Nephron (organoid): ENCODE results near the gene STRBP.

Experiments
- H3K27ac Mint-ChIP-seq, 3 experiments: 2 replicates each; pipeline ENCODE4 v1.8.0; 2020; ENCODE audit warnings: mixed read lengths in 3 of 3, mild to moderate bottlenecking in 2 of 3, moderate library complexity in 1 of 3
- H3K27me3 Mint-ChIP-seq: 2 replicates; pipeline ENCODE4 v1.8.0; 2021; ENCODE audit warnings: low read depth, mild to moderate bottlenecking, moderate library complexity, mixed read lengths
- H3K36me3 Mint-ChIP-seq: 2 replicates; pipeline ENCODE4 v1.8.0; 2020; ENCODE audit warnings: low read depth, mixed read lengths
- H3K4me1 Mint-ChIP-seq: 2 replicates; pipeline ENCODE4 v1.8.0; 2020; ENCODE audit warnings: mixed read lengths
- H3K4me3 Mint-ChIP-seq, 3 experiments: 2 replicates each; pipeline ENCODE4 v1.8.0; 2020; ENCODE audit warnings: mild to moderate bottlenecking in 3 of 3, mixed read lengths in 3 of 3, moderate library complexity in 2 of 3
- H3K9me3 Mint-ChIP-seq: 2 replicates; pipeline ENCODE4 v1.8.0; 2020; ENCODE audit warnings: mixed read lengths
- CTCF ChIP-seq, 3 experiments: fragments of 200-600 bp; sonication (generic); IDR thresholded peaks; one replicate each; pipeline ENCODE4 v1.5.0; 2021; ENCODE audit warnings: antibody characterized with exemption in 3 of 3; ENCODE audit not compliant: unreplicated experiment in 3 of 3

STRBP gene

GRCh38 chr9:123218831-123219230 is 49.6 kb downstream of the STRBP start:
- Mint-ChIP-seq H3K36me3 (peaks cover 4% of the 10 kb centered on the region), H3K27me3 (no peaks in the 10 kb centered on the region), H3K4me1 (peaks cover 16% of the 10 kb centered on the region), H3K9me3 (no peaks in the 10 kb centered on the region), H3K4me3 (no peak overlapping the region), H3K27ac (no peak overlapping the region)
- no peak for TF ChIP-seq CTCF (IDR thresholded peaks at IDR 0.05; ENCODE audit: unreplicated experiment in 3 of 3)

DNA sequence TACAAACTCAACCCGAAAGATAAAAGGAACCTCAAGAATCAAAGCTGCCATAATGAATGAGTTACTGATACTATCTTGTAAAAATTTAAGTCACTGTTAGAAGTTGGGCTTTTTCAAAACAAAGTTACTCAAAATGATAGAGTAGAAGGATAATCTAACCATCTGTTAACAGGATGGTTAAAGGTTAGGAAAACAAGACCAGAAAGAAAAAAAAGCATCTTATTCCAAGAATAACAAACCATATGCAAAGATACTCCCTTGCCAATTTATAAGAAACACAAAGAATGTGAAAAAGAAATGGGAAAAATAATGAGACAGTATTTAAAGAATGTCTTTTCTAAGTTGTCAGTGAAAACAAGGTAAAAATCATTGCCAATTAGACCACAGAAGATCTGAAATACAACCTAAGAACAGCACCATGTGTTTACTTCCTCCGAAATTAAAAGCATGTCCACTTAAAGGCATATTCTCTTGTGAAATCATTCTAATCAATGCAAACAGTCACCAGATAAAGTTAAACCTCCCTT is 51.2 kb downstream of the STRBP start:
- peaks cover 4% of the 10 kb centered on the region for H3K36me3 Mint-ChIP-seq
- H3K27ac Mint-ChIP-seq = peak overlapping the region in 2 of 3 experiments; percentile 1 to 54
- H3K4me3 Mint-ChIP-seq = no peak overlapping the region
- peaks cover 16% of the 10 kb centered on the region for H3K4me1 Mint-ChIP-seq
- no peaks in the 10 kb centered on the region for H3K27me3 Mint-ChIP-seq
- no peaks in the 10 kb centered on the region for H3K9me3 Mint-ChIP-seq
- TF ChIP-seq CTCF (IDR thresholded peaks at IDR 0.05; ENCODE audit: unreplicated experiment in 3 of 3) = no peak

DNA sequence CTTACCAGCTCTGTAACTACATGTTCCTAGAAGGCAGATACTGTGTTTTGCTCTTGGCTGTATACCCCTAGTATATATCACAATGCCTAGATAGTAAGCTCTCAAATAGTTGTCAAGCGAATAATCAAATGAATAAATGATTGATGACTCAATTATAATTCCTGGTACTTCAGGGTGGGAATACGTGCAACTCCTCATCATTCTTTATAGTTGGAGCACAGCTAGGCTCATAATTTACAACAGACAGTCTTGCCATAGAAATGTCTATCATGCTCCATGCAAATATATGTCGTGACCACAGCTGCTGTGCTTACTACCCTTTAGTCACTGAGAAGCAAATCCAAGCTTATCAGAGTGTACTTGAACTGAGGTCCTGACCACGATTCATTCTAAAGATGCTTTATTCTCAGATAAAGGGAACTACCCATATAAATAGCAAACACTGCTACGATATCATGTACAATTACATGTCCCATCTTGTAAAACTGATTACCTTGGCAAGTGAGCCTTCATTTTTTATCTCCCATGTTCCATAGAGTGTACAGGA is 52.1 kb downstream of the STRBP start:
- H3K27ac Mint-ChIP-seq = peak overlapping the region in 1 of 3 experiments; percentile 54
- no peaks in the 10 kb centered on the region for H3K36me3 Mint-ChIP-seq
- TF ChIP-seq CTCF (IDR thresholded peaks at IDR 0.05; ENCODE audit: unreplicated experiment in 3 of 3) = no peak
- H3K4me3 Mint-ChIP-seq = no peak overlapping the region
- no peaks in the 10 kb centered on the region for H3K9me3 Mint-ChIP-seq
- H3K27me3 Mint-ChIP-seq = no peaks in the 10 kb centered on the region
- H3K4me1 Mint-ChIP-seq = peaks cover 16% of the 10 kb centered on the region

- Mint-ChIP-seq H3K27me3 (no peaks in the 10 kb centered on the region), H3K9me3 (no peaks in the 10 kb centered on the region), H3K4me3 (no peak overlapping the region), H3K27ac (no peak overlapping the region), H3K4me1 (no peaks in the 10 kb centered on the region), H3K36me3 (no peaks in the 10 kb centered on the region)
- TF ChIP-seq CTCF (IDR thresholded peaks at IDR 0.05; ENCODE audit: unreplicated experiment in 3 of 3) = no peak
These were observed 57.3 kb downstream of the STRBP start for GRCh38 chr9:123211081-123211480.

- Mint-ChIP-seq H3K9me3 (no peaks in the 10 kb centered on the region), H3K4me3 (no peak overlapping the region), H3K27me3 (no peaks in the 10 kb centered on the region), H3K36me3 (no peaks in the 10 kb centered on the region), H3K27ac (no peak overlapping the region), H3K4me1 (no peaks in the 10 kb centered on the region)
- TF ChIP-seq CTCF (IDR thresholded peaks at IDR 0.05; ENCODE audit: unreplicated experiment in 3 of 3) = no peak
These were observed 59.7 kb downstream of the STRBP start for GRCh38 chr9:123208626-123209174.

DNA sequence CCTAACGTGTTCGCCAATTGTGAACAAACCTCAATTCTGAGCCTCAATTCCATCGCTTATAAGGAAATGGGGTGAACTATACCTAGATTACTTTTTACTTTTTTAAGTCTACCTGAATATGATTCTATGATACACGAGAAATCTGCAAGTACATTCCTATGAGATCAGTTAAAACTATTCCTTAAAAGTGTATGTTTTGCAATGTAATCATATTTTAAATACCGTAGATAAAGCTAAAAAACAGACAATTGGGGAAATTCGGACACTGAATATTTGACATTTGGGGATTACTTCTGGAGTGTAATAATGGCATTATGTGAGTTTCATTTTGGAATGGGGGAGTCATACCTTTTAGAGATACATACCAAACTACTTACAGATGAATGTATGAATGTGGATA is 62.3 kb downstream of the STRBP start:
- peaks cover 18% of the 10 kb centered on the region for H3K36me3 Mint-ChIP-seq
- no peak overlapping the region for H3K4me3 Mint-ChIP-seq
- no peak overlapping the region for H3K27ac Mint-ChIP-seq
- H3K4me1 Mint-ChIP-seq = no peaks in the 10 kb centered on the region
- TF ChIP-seq CTCF (IDR thresholded peaks at IDR 0.05; ENCODE audit: unreplicated experiment in 3 of 3) = no peak
- no peaks in the 10 kb centered on the region for H3K27me3 Mint-ChIP-seq
- peaks cover 9% of the 10 kb centered on the region for H3K9me3 Mint-ChIP-seq
